GM18909 (cell line): ENCODE results near the gene TIGD1.
"Not testable (repeated sequence)": the region's sequence is repeated elsewhere in the genome, so short reads cannot be mapped to it uniquely, and the experiment has no call there.

Experiments
- ATAC-seq: cut with Tn5 transposase; IDR thresholded peaks from one replicate; pipeline ENCODE4 v1.9.1; 2021; ENCODE audit warnings: mild to moderate bottlenecking; ENCODE audit not compliant: unreplicated experiment, poor library complexity

Gene TIGD1

DNA sequence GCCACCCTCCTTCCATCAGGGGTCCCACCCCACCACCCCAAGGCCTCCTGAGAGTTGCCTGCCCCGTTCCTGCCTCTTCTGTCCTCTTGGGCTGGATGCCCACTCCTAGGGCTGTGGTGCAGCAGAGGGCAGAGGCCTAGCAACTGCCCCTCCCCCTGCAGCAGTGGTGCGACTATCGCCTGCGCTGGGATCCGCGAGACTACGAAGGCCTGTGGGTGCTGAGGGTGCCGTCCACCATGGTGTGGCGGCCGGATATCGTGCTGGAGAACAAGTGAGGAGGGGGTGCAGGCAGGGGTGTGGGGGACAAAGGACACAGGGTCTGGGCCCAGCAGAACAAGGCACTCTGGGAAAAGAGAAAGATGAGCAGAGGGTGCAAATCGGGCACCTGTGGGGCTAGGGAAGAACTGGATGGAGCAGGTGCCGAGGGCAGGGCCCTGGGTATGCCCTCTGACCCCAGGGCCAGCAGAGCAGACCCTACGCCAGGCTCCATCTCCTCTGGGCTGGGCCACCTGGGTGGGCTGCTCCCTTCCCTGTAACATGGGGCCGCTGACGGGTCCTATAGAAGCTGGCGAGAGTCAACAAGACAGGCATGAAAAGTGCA, 9.8 kb downstream of the TIGD1 start:
- ATAC-seq = no peak

DNA sequence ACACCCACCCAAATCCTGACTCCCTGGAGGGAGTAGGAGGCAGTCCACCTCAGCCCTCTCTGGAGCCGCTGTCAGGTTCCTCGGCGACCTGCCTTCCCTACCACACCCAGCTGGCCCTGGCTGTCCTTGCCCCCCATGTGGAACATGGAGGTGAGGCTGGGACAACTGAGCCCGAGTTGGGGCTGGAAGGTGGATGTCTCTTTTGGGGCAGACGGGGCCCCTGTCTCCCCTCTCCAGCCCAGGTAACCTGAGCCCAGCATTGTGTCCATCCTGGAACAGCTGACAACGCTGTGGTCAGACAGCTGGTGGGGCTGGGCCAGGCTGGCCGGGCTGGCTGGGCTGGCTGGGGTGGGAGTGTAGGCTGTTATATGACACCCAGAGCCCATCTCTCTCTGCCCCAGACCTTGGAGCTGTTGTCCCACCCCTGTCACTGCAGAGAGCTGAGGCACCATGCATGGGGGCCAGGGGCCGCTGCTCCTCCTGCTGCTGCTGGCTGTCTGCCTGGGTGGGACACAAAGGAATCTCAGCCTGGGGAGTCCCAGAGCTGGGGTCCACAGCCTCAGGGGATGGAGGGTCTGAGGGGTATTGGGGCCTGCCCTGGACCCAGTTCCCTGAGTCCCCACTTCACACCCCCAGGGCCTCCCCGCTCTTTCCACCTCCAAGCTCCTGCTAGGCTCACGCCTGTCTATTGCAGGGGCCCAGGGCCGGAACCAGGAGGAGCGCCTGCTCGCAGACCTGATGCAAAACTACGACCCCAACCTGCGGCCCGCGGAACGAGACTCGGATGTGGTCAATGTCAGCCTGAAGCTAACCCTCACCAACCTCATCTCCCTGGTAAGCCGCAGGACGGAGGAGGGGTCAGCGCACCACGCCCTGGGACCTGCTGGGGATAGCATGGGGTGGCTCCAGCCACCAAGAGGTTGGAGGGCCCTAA, 10.8 kb downstream of the TIGD1 start, which contains the start of gene CHRNG:
Gene CHRNG (plus strand): TSS at position 395 of the 934 bp plus-strand sequence. CDS start 56 bp downstream, at position 451.
- ATAC-seq = no peak

DNA sequence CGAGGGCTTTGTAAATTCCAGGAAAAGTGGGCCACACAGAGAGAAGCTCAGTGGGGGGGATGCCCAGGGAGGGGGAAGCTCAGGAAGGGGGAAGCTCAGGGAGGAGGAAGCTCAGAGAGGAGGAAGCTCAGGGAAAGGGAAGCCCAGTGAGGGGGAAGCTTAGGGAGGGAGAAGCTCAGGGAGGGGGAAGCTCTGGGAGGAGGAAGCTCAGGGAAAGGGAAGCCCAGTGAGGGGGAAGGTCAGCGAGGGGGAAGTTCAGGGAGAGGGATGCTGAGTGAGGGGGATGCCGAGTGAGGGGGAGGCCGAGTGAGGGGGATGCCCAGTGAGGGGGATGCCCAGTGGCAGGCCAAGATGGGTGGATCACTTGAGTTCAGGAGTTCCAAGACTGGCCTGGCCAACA, 11.7 kb downstream of the TIGD1 start:
- ATAC-seq = no peak

DNA sequence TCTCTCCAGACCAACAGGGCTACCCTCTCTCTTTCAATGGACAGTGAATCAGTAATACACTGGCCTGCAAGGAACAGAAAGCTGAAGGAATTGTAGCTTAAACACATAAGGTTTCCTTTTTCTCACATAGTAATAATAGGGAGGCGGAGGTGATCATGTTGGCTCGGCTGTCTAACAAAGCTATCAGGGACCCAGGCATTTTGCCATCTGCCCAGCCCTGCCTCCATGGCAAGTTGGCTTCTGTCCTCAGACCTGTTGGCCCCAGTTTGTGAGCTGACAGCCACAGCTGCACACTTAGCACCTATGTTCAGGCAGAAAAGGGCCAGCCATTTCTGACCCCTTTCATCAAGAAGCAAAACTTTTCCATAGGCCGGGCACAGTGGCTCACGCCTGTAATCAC, 12.9 kb downstream of the TIGD1 start:
- ATAC-seq = no peak

DNA sequence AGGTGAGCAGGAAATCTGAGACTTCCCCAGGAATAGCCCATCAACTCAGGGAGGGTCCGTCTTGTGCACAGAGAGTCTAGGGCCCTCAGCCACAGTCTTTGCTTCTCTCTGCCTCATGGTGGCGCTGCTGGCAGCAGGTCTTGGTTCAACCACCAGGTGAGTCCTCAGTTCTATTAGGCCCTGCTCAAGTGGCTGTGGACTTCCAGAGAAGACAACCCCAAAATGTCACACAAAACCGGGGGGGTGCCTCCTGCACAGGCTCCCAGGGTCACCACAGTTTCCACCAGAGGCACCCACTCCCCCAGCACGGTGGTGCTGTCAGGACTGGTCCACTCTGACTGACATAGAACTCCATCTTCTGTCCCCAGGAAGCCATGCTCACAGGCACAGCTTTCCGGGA, 13.3 kb downstream of the TIGD1 start:
- ATAC-seq = no peak

DNA sequence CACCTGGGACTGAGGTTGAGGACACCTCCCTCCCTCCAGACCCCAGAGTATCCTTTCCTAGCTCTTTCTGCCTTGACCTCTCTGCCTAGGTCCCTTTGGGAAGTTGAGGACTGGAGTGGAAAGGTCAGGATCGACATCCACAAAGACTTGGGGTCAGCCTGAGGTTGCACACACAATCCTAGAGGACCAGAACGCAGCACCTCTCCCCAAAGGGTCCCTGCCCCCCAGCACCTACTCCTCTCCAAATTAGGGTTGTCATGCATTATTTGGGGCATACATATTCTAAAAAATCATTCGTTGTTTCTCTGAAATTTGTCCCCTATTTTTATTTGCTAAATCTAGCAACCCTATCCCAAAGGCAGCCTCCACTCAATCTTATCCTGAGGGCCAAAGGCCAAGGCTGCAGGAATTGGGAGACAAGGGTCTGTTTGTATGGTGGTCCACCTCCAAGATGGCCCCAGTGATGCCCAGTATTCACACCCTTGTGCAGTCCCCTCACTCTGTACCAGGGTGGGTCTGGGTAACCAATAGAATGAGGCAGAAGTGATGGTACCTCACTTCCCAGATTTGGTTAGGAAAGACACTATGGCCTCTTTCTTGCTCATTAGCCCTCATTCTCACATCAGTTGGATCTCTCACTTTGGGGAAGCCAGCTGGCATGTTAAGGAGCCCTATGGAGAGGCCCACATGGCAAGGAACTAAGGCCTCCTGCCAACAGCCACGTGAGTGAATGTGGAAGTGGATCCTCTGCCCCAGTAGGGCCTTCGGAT, 14.4 kb downstream of the TIGD1 start:
- no peak for ATAC-seq

DNA sequence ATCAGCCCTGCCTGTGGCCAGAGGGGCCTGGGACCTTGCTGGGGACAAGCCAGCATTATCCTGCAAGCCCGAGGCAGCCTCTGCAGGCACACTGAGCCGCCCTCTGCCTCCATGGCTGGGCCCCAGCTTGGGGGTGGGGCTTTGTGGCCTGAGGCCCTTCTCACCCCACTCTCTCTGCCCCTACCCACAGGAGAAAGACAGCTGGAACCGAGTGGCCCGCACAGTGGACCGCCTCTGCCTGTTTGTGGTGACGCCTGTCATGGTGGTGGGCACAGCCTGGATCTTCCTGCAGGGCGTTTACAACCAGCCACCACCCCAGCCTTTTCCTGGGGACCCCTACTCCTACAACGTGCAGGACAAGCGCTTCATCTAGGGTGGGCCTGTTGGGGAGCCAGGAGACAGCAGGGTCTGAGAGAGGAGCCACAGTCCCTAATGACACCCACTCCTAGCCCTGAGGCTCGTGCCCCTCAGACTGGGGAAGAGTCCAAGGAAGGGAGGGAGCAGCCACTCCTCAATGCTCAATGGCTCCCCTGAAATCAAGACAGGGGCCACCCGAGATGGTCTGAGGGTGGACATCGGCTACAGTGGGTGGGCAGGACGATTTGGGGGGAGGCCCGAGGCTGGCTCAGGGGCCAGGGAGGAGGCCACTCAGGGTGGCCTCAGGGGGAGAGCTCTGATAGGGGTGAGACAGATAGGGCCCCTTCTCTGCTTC, 15.3 kb downstream of the TIGD1 start:
- no peak for ATAC-seq

DNA sequence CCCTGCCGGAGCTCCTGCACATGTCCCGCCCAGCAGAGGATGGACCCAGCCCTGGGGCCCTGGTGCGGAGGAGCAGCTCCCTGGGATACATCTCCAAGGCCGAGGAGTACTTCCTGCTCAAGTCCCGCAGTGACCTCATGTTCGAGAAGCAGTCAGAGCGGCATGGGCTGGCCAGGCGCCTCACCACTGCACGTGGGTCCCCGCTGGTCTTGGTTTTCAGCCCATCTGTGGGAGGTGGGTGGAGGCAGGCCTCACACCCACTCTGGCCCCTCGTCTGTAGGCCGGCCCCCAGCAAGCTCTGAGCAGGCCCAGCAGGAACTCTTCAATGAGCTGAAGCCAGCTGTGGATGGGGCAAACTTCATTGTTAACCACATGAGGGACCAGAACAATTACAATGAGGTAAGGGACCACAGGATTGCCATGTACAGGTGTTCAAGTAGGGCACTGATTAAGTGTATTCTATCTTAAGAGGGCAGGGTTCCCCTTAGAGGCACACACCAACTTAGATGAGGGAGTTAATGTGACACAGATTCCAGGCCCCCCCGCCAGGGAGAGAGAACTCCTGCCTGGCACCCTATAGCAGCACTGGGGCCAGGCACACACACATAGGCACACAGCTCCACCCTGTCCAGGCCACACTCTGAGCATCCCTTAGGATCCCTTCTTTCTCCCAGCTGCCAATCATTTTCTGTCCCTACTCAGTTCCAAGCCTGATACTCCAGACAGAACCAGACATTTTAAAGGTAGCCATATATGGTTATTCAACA, 16.2 kb downstream of the TIGD1 start:
- no peak for ATAC-seq

DNA sequence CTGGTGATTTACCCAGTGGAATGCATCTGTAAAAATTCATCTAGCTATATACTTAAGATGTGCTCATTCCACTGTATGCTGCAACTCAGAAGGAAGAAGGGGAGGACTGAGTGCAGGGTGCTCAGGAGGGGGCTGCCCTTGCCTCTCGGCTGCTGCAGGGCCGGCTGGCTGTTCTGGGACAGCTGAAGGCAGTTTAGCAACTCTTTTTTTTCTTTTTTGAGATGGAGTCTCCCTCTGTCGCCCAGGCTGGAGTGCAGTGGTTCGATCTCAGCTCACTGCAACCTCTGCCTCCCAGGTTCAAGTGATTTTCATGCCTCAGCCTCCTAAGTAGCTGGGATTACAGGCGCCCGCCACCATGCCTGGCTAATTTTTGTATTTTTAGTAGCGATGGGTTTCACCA, 17.5 kb downstream of the TIGD1 start:
- not testable (repeated sequence) for ATAC-seq

DNA sequence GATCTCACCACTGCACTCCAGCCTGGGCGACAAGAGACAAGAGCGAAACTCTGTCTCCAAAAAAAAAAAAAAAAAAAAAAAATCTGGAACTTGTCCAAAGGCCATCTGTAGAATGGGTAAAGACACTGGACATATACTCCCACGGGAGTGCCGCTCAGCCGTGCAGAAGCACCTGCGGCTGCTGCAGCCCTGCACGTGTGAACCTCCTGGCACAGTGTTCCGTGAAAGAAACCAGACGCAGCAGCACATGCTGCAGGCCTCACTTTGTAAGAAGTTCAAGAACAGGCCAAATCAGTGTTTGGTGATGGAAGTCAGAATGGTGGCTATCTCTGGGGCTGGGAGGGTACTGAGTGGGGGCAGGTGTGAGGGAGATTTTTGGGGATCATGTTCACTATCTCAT, 17.9 kb downstream of the TIGD1 start:
- ATAC-seq = no peak

DNA sequence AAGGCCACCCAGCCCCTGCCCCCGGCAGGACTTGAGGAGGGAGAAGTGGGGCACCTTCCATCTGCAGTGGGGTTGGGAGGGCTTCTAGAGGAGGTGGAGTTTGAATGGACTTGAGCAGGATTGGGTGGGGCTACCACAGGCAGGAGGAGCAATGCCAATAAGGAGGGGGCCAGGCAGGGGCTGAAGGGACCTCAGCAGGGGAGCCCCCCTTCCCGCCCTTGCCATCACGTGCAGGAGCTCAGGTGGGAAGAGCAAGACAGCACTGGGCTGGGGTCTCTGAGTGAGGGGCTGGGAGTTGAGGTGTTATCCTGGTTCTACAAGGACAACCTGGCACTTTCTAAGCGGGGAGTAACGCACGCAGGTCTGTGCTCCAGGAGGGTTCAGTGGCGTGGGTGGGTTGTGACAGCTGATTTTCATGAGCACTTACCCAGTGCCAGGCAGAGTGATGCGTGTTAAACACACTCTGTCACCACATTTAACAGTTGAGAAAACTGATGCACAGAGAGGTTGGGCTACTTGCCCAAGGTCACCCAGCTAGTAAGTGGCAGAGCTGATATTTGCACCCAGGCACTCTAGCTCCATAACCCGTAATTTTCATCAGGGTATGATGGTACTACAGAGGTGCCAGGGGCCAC, 19.6 kb downstream of the TIGD1 start:
- no peak for ATAC-seq

DNA sequence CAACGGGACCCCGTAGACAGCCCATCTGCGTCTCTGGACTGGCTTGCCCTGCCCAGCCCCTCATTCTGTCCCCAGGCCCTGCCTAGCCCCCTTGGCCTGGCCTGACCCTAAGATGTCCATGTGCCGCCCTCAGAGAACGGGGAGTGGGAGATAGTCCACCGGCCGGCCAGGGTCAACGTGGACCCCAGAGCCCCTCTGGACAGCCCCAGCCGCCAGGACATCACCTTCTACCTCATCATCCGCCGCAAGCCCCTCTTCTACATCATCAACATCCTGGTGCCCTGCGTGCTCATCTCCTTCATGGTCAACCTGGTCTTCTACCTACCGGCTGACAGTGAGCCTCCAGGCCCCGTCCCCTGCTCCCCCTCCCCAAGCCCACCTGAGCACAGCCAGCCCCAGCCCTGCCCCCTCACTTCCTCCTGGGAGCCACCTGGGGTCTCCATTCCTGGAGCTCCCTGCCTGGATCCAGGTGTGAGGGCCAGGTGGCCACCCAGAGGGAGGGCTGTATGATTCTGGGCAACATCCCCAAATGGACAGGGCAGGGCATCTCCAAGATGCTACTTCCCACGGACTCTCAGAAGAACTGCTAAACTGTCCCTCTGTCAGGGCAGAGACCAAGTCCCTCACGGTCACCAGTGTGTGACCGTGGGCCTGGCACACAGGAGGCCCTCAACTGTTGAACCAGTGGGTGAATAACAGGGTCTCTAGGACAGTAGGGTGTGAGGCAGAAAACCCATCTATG, 20.4 kb downstream of the TIGD1 start:
- no peak for ATAC-seq

DNA sequence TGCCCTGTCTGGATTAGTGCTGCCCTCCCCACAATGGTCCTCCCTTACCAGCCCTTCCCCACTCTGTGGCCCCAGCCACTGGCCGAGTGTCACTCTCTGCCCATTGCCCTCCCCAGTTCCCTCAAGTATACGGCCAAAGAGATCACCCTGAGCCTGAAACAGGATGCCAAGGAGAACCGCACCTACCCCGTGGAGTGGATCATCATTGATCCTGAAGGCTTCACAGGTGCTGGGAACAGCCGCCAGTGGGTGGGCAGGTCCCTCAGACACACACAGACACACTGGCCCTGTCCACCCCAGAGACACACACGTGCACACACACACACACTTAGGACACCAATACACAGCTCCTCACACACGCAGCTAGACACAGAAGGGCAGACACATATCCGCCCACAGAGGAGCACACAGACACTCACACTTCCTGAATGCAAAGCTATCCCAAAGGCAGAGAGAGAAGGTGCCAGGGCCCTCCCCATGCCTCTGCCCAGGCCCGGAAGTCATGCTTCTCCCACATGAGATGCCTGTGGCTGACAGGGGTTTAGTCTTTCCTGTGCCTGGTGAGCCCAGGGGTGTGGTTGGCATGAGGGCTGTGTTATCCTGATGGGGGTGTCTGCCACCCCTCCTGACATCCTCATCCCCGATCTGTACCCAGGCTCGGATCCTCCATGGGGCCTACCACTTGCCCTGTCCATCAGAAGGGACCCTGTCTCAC, 21.5 kb downstream of the TIGD1 start:
- ATAC-seq = no peak

DNA sequence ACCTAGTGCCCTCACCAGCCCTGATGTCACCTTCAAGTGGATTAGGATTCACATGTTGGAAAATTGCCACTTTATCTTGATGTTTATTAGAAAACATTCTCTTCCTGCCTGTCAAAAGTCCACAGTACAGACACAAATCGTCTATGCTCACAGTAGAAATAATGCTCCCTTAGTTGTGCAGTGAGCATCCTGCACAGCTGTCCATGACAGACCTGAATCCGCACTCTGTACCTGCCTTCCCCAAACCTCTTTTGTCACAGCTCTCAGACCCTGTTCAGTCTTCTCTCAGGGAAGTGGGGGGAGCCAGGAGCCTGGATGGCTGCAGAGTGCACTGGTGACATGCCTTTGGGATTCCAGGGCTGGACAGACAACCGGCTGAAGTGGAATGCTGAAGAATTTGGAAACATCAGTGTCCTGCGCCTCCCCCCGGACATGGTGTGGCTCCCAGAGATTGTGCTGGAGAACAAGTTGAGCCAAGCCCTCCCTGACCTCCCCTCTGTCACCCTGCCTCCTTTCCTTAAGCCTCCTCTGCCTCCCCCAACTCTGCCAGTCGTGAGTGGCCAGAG, 22.4 kb downstream of the TIGD1 start:
- ATAC-seq = no peak

DNA sequence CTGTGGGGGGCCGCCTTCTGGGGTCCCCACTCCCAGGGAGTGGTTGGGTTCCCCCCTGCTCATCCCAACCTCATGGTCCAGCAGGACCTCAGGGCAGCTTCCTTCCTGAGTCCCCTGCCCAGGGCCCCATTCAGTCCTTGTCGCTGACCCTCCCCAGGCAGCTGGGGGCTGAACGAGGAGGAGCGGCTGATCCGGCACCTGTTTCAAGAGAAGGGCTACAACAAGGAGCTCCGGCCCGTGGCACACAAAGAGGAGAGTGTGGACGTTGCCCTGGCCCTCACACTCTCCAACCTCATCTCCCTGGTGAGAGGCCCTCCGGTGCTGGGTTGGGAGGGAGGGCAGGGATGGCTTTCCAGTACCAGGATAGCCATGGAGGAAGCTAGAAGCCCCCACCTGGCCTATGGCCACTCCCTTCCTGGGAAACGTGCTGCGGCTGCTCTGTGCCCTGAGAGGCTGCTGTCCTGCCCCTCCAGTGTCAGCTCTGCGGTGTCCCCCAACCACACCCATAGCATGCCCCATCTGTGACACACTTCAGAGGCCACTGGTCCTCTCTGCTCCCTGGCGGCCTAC, 23.9 kb downstream of the TIGD1 start:
- ATAC-seq = no peak

DNA sequence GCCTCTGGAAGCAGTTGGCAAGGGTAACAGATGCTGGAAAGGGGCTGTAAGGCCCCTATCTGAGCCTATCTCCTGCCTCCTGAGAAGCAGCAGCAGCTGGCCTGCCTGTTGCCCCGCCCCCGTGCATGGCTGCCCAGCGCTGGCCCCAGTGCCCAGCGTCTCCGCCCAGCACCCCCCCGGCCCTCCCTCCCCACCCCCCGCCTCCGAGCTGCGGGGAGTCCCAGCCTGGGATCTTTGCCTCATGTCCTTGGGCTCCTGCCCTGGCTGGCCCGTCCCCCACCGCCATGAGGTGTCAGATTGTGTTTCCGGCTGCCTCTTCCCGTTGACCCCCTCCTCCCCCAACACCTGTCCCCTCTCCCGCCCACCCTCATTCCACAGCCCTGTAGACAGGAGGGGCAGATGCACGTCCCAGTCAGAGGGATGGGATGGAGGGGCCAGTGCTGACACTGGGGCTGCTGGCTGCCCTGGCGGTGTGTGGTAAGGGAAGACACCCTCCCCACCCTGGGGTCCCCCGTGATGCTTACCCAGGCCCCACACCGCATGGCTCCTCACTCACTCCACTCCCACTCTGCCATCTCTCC, 24.5 kb downstream of the TIGD1 start, which contains the start of gene CHRND:
Gene CHRND (plus strand): TSS at position 370 of the 581 bp plus-strand sequence. CDS start 56 bp downstream, at position 426.
- no peak for ATAC-seq

DNA sequence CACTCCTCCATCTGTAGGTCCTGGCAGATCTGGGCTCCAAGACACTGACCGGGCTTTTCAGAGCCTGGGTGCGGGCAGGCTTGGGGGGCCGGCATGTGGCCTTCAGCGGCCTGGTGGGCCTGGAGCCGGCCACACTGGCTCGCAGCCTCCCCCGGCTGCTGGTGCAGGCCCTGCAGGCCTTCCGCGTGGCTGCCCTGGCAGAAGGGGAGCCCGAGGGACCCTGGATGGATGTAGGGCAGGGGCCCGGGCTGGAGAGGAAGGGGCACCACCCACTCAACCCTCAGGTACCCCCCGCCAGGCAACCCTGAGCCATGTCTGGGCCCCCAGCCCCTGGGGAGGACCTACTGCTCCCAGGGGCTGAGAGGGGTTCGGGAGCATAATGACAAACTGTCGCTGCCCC, 25.2 kb downstream of the TIGD1 start:
- no peak for ATAC-seq
